Kidney tubule cell (primary cell): ENCODE results near the gene HDGFL1.

Experiments
- DNase-seq: peaks from one replicate; pipeline ENCODE4 v3.0.0-alpha.2; 2018; ENCODE audit warnings: low spot score

The HDGFL1 gene

GRCh38 chr6:22590423-22590822, 21.1 kb downstream of the HDGFL1 start:
- no peak for DNase-seq

DNA sequence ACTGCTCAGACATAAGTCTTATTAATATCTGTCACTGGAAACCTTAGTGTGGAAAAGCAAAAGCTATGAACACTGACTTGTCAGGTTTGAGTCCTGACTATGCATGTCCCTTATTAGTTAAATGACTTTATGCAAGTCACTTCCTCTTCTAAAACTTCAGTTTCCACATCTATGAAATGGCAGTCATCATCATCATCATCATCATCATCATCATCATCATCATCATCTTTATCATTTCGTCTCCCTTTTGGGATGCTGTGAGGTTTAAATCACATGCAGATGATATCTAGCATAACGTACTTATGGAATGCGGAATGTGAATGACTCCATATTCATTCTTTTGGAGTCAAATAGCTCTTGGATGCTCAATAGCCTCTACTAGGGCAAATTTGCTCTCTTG, 24.5 kb downstream of the HDGFL1 start:
- no peak for DNase-seq

GRCh38 chr6:22596011-22596410, 26.6 kb downstream of the HDGFL1 start:
- DNase-seq, result peak; percentile 74

- DNase-seq, result peak; percentile 44
These were observed 29.0 kb downstream of the HDGFL1 start for GRCh38 chr6:22598339-22598738.

GRCh38 chr6:22600059-22600458, 30.7 kb downstream of the HDGFL1 start:
- DNase-seq, result peak; percentile 65

DNA sequence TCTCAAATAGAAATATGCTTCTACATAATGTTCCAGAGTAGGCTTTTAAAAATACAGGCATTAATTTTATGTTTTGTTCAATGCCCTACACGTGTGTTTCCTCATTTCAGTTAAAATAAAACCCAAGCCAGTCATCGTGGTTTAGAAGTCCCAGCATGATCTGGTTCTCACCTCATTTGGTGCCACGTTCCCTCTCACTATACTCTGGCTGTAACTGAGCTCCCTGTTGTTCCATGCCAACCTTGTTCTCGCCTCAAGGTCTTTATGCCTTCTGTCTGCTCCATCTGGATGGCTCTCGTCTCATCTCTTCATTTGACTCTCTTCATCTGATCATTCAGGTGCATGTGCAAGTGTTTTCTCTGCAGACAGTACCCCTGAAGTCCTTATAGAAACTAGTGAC, 32.6 kb downstream of the HDGFL1 start:
- peak; percentile 77 for DNase-seq

DNA sequence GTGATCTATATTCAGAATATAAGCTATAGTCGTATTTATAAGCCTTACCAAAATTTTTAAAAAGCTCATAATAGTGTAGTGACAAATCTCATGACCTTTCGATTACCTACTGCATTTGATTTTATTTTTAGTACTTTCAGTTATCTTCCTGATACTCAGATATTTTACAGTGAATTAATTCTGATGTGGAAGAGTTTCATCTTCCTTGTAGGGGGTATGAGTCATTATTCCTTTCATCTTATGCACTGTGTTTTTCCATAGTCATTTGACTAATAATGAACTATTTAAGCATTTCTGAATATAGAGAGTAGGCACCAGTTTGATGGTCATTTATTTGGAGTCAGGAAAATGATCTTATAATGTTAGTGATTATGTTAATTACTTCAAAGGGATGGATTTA, 36.4 kb downstream of the HDGFL1 start:
- DNase-seq, result peak; percentile 63

- DNase-seq, result no peak
These were observed 40.8 kb downstream of the HDGFL1 start for GRCh38 chr6:22610127-22610526.

DNA sequence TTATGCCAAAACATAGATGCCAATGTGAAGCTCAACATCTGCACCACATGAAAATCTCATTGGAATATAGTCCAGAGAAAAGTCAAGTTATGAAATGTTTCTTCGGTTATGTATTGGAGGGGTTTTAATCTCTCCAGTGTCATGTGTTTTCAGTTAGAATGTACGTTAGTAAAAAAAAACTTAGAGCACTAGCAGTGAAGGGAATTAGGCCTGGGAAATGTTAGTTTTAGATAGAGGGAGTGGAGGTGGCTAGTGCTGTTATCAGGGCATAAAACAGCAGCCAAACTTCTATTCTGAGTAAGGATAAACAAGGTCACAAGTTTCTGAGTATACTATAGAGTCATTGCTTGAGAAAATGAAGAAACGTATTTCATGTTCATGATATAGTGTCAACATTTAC, 42.9 kb downstream of the HDGFL1 start:
- DNase-seq, result no peak

DNA sequence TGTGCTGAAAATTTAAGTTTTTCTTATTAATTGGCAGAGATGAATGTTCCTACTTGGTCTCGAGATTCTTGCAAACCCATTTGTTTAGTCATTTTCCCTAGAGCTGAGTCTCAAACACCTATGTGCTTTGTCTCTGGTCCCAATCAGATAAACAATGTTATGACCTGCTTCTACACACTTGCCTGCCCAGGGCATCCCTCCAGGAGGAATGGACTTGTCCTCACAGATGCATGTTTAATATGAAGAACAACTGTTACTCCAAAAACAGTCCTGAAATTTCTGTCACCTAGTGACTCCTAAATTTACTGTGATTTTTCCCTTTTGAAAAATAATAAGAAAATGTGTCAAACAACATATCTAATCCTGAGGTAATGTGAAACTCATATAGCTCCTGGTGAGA, 43.7 kb downstream of the HDGFL1 start:
- no peak for DNase-seq

DNA sequence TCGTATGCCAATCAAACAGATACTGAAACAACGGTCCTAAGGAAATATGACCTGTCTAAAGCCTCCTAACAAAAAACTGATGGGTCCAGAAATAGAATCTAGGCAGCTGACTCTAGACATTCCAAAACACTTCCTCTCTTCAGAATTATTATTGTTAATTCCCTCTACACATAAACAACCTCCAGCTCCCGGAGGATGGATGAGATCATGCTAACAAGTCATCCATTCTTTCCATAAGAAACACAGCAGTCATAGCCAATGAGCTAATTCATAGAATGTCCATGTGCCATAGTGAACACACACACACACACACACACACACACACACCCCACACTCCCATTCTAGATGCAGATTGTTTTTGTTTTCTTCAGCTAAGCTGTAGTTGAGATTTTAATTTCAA, 44.3 kb downstream of the HDGFL1 start:
- peak; percentile 83 for DNase-seq

DNA sequence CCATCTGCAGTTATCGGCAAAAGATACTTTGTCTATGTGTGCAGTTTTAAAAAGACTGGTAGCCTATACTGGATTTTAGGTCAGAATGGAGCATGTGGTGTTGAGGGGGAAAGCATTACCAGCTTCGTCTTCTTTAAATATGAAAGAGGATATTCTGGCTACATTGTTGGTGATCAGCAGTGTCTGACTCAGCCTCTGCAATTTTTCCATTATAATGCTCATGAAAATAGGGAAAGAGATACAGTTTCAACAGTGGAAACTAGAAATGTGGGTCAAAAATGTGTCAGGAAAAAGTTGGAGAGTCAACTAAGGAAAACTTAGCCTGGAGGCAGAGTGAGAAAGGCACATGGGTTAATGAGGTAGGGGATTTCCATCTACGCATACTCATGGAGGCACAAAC, 45.2 kb downstream of the HDGFL1 start:
- no peak for DNase-seq

DNA sequence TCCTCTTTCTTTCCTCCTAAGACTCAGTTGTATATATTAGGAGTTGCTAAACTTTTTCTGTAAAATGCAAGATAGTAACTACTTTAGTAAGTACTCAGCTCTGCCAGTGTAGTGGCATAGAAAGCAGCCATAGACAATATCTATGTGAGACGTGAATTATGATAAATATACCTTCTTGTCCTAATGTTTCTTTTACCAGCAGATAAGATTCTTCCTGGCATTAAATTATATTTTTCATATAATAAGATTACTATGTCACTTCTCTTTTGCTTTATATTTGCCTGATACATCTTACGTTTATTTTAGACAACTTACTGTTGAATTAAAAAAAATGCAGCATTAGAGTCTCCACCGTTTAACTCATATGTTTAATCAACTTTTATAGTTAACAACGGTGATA, 51.7 kb downstream of the HDGFL1 start:
- no peak for DNase-seq
